H1 (cell line): ENCODE results near the gene RAD51B. TPM values are rescaled to one million over a fixed set of nuclear protein-coding genes. Genes with fewer than 3 reads are reported as not detected.
A peak's percentile ranks its signal among the peaks of the same experiment; 100 is the strongest.

ENCODE experiments used
- CTCF ChIA-PET: fragments of 300-600 bp; sonication (Branson Sonifier 250); formaldehyde crosslinking; loops from one replicate; lab custom pipeline; 2021; ENCODE audit not compliant: partially characterized antibody; lab: Charles Lee
- POLR2A ChIA-PET: fragments of 300-600 bp; sonication (Branson Sonifier 250); formaldehyde crosslinking; loops from one replicate; lab custom pipeline; 2021; ENCODE audit warnings: inconsistent platforms; ENCODE audit not compliant: partially characterized antibody; lab: Charles Lee
- DNase-seq, 2 experiments: peaks; one replicate each; pipeline versions ENCODE4 v3.0.0 to v3.0.0-alpha.2; 2010 to 2022; ENCODE audit warnings: low spot score in 2 of 2, low read depth in 1 of 2, mixed read lengths in 1 of 2
- FAIRE-seq: peaks from 2 replicates; lab custom pipeline; 2011; peaks lifted over from hg19 to GRCh38; lab: Jason Lieb, UNC
- H2AFZ ChIP-seq: 2 replicates; pipeline ENCODE4 v1.8.1; 2012; ENCODE audit warnings: low read length, inconsistent platforms
- H2AK5ac ChIP-seq: 2 replicates; pipeline ENCODE4 v1.6.1; 2013; ENCODE audit warnings: low read depth, low read length
- H2BK120ac ChIP-seq: replicated peaks from 2 replicates; pipeline ENCODE3; 2013; ENCODE audit warnings: low read depth, low read length, inconsistent platforms
- H2BK12ac ChIP-seq: 2 replicates; pipeline ENCODE4 v1.6.1; 2013; ENCODE audit warnings: low read depth, low read length
- H2BK15ac ChIP-seq: 2 replicates; pipeline ENCODE4 v1.6.1; 2013; ENCODE audit warnings: low read length
- H2BK20ac ChIP-seq: 2 replicates; pipeline ENCODE4 v1.6.1; 2013; ENCODE audit warnings: low read length
- H2BK5ac ChIP-seq: 2 replicates; pipeline ENCODE4 v1.6.1; 2013; ENCODE audit warnings: low read depth, low read length
- H3K14ac ChIP-seq: 2 replicates; pipeline ENCODE4 v1.6.1; 2013; ENCODE audit warnings: inconsistent platforms; ENCODE audit not compliant: insufficient read length
- H3K18ac ChIP-seq: 2 replicates; pipeline ENCODE4 v1.6.1; 2013; ENCODE audit warnings: low read length; ENCODE audit errors: extremely low read depth
- H3K23ac ChIP-seq: 2 replicates; pipeline ENCODE4 v1.6.1; 2013; ENCODE audit warnings: inconsistent platforms; ENCODE audit not compliant: insufficient read length
- H3K23me2 ChIP-seq: 2 replicates; pipeline ENCODE4 v1.6.1; 2013; ENCODE audit warnings: low read depth, low read length
- H3K27ac ChIP-seq: 2 replicates; pipeline ENCODE4 v1.6.1; 2011; ENCODE audit warnings: low read depth, low read length, inconsistent platforms
- H3K27me3 ChIP-seq, 4 experiments: replicated peaks in 1 of 4; 1 replicate in 1 of 4; 2 replicates in 3 of 4; pipeline versions ENCODE4 v1.6.1 to v1.8.1; 2011 to 2013; ENCODE audit warnings: low read length in 3 of 4, mild to moderate bottlenecking in 3 of 4, inconsistent platforms in 2 of 4, mixed read lengths in 2 of 4, moderate library complexity in 1 of 4; ENCODE audit not compliant: control insufficient read depth in 3 of 4, insufficient read depth in 3 of 4; ENCODE audit errors: extremely low read depth in 1 of 4
- H3K36me3 ChIP-seq, 4 experiments: 2 replicates each; pipeline versions ENCODE4 v1.6.1 to v1.8.1; 2011 to 2013; ENCODE audit warnings: mild to moderate bottlenecking in 4 of 4, low read length in 3 of 4, moderate library complexity in 2 of 4, control low read depth in 1 of 4, inconsistent platforms in 1 of 4; ENCODE audit not compliant: insufficient read depth in 4 of 4, control insufficient read depth in 2 of 4
- H3K4ac ChIP-seq: replicated peaks from 2 replicates; pipeline ENCODE3; 2013; ENCODE audit warnings: low read length, low read depth, mixed read lengths, inconsistent platforms; ENCODE audit not compliant: insufficient read length
- H3K4me1 ChIP-seq, 4 experiments: replicated peaks in 1 of 4; 1 replicate in 1 of 4; 2 replicates in 3 of 4; pipeline versions ENCODE4 v1.6.1 to v1.8.1; 2011 to 2013; ENCODE audit warnings: low read length in 3 of 4, inconsistent platforms in 2 of 4, mixed read lengths in 1 of 4; ENCODE audit not compliant: insufficient read depth in 4 of 4, control insufficient read depth in 3 of 4
- H3K4me2 ChIP-seq, 2 experiments: 2 replicates each; pipeline versions ENCODE4 v1.6.1 to v1.8.1; 2011 to 2013; ENCODE audit warnings: low read depth in 2 of 2, low read length in 2 of 2, control low read depth in 1 of 2, inconsistent platforms in 1 of 2, mild to moderate bottlenecking in 1 of 2; ENCODE audit not compliant: insufficient read depth in 1 of 2
- H3K4me3 ChIP-seq, 4 experiments: fragments of 200-600, 300-600 bp in 1 of 4; sonication (generic), shearing (Covaris generic), sonication (Bioruptor Twin) in 1 of 4; 2 replicates each; pipeline versions ENCODE4 v1.5.1 to v1.8.1; 2011 to 2016; ENCODE audit warnings: low read length in 4 of 4, low read depth in 3 of 4, control low read depth in 2 of 4, inconsistent platforms in 2 of 4, mild to moderate bottlenecking in 2 of 4, mixed read lengths in 1 of 4, moderate library complexity in 1 of 4; ENCODE audit not compliant: insufficient read depth in 2 of 4; ENCODE audit errors: extremely low read depth in 1 of 4
- H3K56ac ChIP-seq: replicated peaks from 2 replicates; pipeline ENCODE3; 2013; ENCODE audit warnings: low read depth, mild to moderate bottlenecking, mixed read lengths, low read length, inconsistent platforms; ENCODE audit not compliant: insufficient read length
- H3K79me1 ChIP-seq: 2 replicates; pipeline ENCODE4 v1.6.1; 2013; ENCODE audit warnings: low read depth, low read length, control low read depth
- H3K79me2 ChIP-seq, 2 experiments: 2 replicates each; pipeline versions ENCODE4 v1.6.1 to v1.8.1; 2012 to 2013; ENCODE audit warnings: low read length in 2 of 2, mild to moderate bottlenecking in 2 of 2, inconsistent platforms in 1 of 2; ENCODE audit not compliant: insufficient read depth in 2 of 2, control insufficient read depth in 1 of 2
- H3K9ac ChIP-seq, 4 experiments: replicated peaks in 1 of 4; 1 replicate in 1 of 4; 2 replicates in 3 of 4; pipeline versions ENCODE4 v1.6.1 to v1.8.1; 2011 to 2013; ENCODE audit warnings: low read depth in 3 of 4, low read length in 3 of 4, control low read depth in 2 of 4, mild to moderate bottlenecking in 2 of 4, moderate library complexity in 2 of 4, inconsistent platforms in 1 of 4; ENCODE audit errors: extremely low read depth in 1 of 4
- H3K9me3 ChIP-seq, 2 experiments: 2 replicates each; pipeline versions ENCODE4 v1.6.1 to v1.8.1; 2012 to 2013; ENCODE audit warnings: mild to moderate bottlenecking in 2 of 2, moderate library complexity in 2 of 2, control low read depth in 1 of 2, inconsistent platforms in 1 of 2, low read depth in 1 of 2, low read length in 1 of 2, mixed read lengths in 1 of 2; ENCODE audit not compliant: insufficient read depth in 2 of 2
- H4K20me1 ChIP-seq, 2 experiments: replicated peaks in 1 of 2; 2 replicates each; pipeline versions ENCODE3 to v1.8.1; 2011 to 2013; ENCODE audit warnings: inconsistent platforms in 2 of 2, low read length in 2 of 2, mild to moderate bottlenecking in 1 of 2; ENCODE audit not compliant: insufficient read depth in 2 of 2, control insufficient read depth in 1 of 2
- H4K5ac ChIP-seq: 2 replicates; pipeline ENCODE4 v1.6.1; 2013; ENCODE audit warnings: low read length, low read depth, mixed read lengths, inconsistent platforms; ENCODE audit not compliant: insufficient read length
- H4K8ac ChIP-seq: 2 replicates; pipeline ENCODE4 v1.8.0; 2013; ENCODE audit warnings: mild to moderate bottlenecking, moderate library complexity, low read length, inconsistent platforms; ENCODE audit not compliant: insufficient read depth; ENCODE audit errors: extremely low read depth
- H4K91ac ChIP-seq: replicated peaks from 2 replicates; pipeline ENCODE3; 2013; ENCODE audit warnings: low read length, mixed read lengths, inconsistent platforms; ENCODE audit not compliant: insufficient read length
- CREB1 ChIP-seq: IDR thresholded peaks from 2 replicates; pipeline ENCODE4 v1.6.1; 2012; ENCODE audit warnings: inconsistent platforms
- FOSL1 ChIP-seq: IDR thresholded peaks from 2 replicates; pipeline ENCODE4 v1.6.1; 2011; ENCODE audit warnings: mild to moderate bottlenecking, low read depth, low read length, moderate library complexity; ENCODE audit not compliant: insufficient read depth
- JUND ChIP-seq: IDR thresholded peaks from 2 replicates; pipeline ENCODE4 v1.6.1; 2011; ENCODE audit warnings: mild to moderate bottlenecking, improper control_type of control experiment, low read length
- NANOG ChIP-seq: IDR thresholded peaks from 2 replicates; pipeline ENCODE4 v1.6.1; 2011; ENCODE audit warnings: low read length, low read depth, mild to moderate bottlenecking, inconsistent platforms; ENCODE audit not compliant: insufficient read depth, poor library complexity, severe bottlenecking
- POU5F1 ChIP-seq: IDR thresholded peaks from 2 replicates; pipeline ENCODE4 v1.6.1; 2011; ENCODE audit warnings: low read depth, mild to moderate bottlenecking, low read length, moderate library complexity
- RAD21 ChIP-seq, 2 experiments: IDR thresholded peaks in 1 of 2; conservative IDR thresholded peaks in 1 of 2; 2 replicates each; pipeline ENCODE4 v1.6.1; 2011; ENCODE audit warnings: low read depth in 2 of 2, low read length in 2 of 2, improper control_type of control experiment in 1 of 2, inconsistent platforms in 1 of 2, mild to moderate bottlenecking in 1 of 2, moderate library complexity in 1 of 2
- RNF2 ChIP-seq: fragments of 200-900, 300-1000 bp; sonication (generic); IDR thresholded peaks from 2 replicates; pipeline ENCODE4 v1.7.1; 2016; ENCODE audit warnings: borderline replicate concordance, low read depth, mild to moderate bottlenecking, antibody characterized with exemption, low read length; ENCODE audit not compliant: poor library complexity, severe bottlenecking; ENCODE audit errors: missing control alignments
- SAP30 ChIP-seq: fragments of 300-600 bp; sonication (generic); IDR thresholded peaks from 2 replicates; pipeline ENCODE4 v1.7.1; 2012; ENCODE audit warnings: low read length, moderate library complexity, mild to moderate bottlenecking, inconsistent platforms; ENCODE audit not compliant: insufficient read depth, insufficient replicate concordance
- SIRT6 ChIP-seq: IDR thresholded peaks from one replicate; pipeline ENCODE4 v1.7.1; 2012; ENCODE audit warnings: low read length, inconsistent platforms
- TAF7 ChIP-seq: optimal IDR thresholded peaks from 2 replicates; pipeline ENCODE3; 2011; ENCODE audit warnings: low read depth, mild to moderate bottlenecking, inconsistent platforms, low read length, moderate library complexity, borderline replicate concordance
- YY1 ChIP-seq: IDR thresholded peaks from 2 replicates; pipeline ENCODE4 v1.6.1; 2011; ENCODE audit warnings: low read depth, mild to moderate bottlenecking, low read length
- ZNF274 ChIP-seq: IDR thresholded peaks from 2 replicates; pipeline ENCODE4 v1.7.0; 2012; ENCODE audit warnings: low read length, borderline replicate concordance; ENCODE audit errors: extremely low read depth
- WGBS, 2 experiments: shearing (Covaris generic) in 1 of 2; methylation state at CpG; one replicate each; pipeline versions ENCODE4 v1.1.6 to v1.1.7; 2013 to 2015; ENCODE audit warnings: low lambda C conversion rate in 2 of 2, mixed read lengths in 2 of 2, inconsistent platforms in 1 of 2, low coverage in 1 of 2, missing lambda C conversion rate in 1 of 2; ENCODE audit not compliant: insufficient replicate concordance in 2 of 2, insufficient coverage in 1 of 2, insufficient read length in 1 of 2; ENCODE audit errors: extremely low coverage in 1 of 2, missing lambda C conversion rate in 1 of 2; 5-methylcytosine and 5-hydroxymethylcytosine counted together
- polyA plus RNA-seq, 7 experiments: library from polyadenylated mRNA; depleted of rRNA in 3 of 7; stranded (reverse) in 5 of 7; unstranded in 2 of 7; fragments of >200 nt in 5 of 7; fragments of 200-250 nt in 2 of 7; gene quantifications; 1 replicate in 5 of 7; 2 replicates in 1 of 7; 4 replicates in 1 of 7; pipeline versions ENCODE4 v1.2.1 to v1.2.3, GENCODE V29; 2011 to 2013; ENCODE audit warnings: missing spikeins in 2 of 7, mixed read lengths in 2 of 7
- total RNA-seq: library from RNA; stranded (reverse); fragmentation: NEBNext Ultra II Directional; extraction: Animal tissue kit (Norgen Biotek cat#: 25700); gene quantifications from 2 replicates; pipeline ENCODE4 v1.2.1, GENCODE V29; 2021

The RAD51B gene
- total and polyA plus RNA-seq, 2 of the 8 experiments (the other 6 are each of a cell fraction or from before 2014, with no cell fraction given) = 3.9 to 14.9 TPM

- H2BK20ac ChIP-seq = peak overlapping the region; percentile 92; the same call in 1 of the 2 replicates
- POLR2A ChIA-PET = interaction anchor here (0.6 to 1.2 kb wide), 2 partner anchors 11 to 20 kb away, joined by 3 to 4 read pairs; no protein-coding TSS in a partner anchor
- TF ChIP-seq NANOG = no peak
- TF ChIP-seq YY1 = no peak
- TF ChIP-seq FOSL1 = no peak
- TF ChIP-seq TAF7 = no peak
- TF ChIP-seq SAP30 = no peak
- TF ChIP-seq ZNF274 = no peak
- TF ChIP-seq SIRT6 = no peak
- TF ChIP-seq RNF2 = no peak
- TF ChIP-seq POU5F1 = no peak
- TF ChIP-seq CREB1 = no peak
- TF ChIP-seq JUND = no peak
- no peak for TF ChIP-seq RAD21 (IDR thresholded peaks at IDR 0.05 in 1 of 2, conservative IDR thresholded peaks at IDR 0.05 in 1 of 2; ENCODE audit: low read depth in 2 of 2, low read length in 2 of 2)
Measured at GRCh38 chr14:68594737-68595380, 775.3 kb downstream of the RAD51B start.

More at GRCh38 chr14:68594737-68595380, 775.3 kb downstream of the RAD51B start:
- no peak overlapping the region; the same call in 1 of the 2 replicates for H2AK5ac ChIP-seq
- no peak overlapping the region for H3K23ac ChIP-seq
- no peak overlapping the region for H3K56ac ChIP-seq
- no peak overlapping the region for H3K27ac ChIP-seq
- H3K9ac ChIP-seq = no peak overlapping the region
- peak overlapping the region; percentile 73 for H3K18ac ChIP-seq
- no peak overlapping the region for H2BK120ac ChIP-seq
- CTCF ChIA-PET = no interaction called here
- no peaks in the 10 kb centered on the region for H3K9me3 ChIP-seq
- H4K5ac ChIP-seq = no peak overlapping the region
- peaks cover 0 to 10% (median 4%) of the 10 kb centered on the region in 4 experiments; a peak in 4 of 7 replicates for H3K4me1 ChIP-seq
- no peaks in the 10 kb centered on the region for H3K36me3 ChIP-seq
- 80% methylated on average over 6 of the region's 6 CpGs; no CpG with 5 or more reads in 1 of the 2 experiments for WGBS, 2 experiments
- H3K14ac ChIP-seq = no peak overlapping the region
- no peak overlapping the region for H4K8ac ChIP-seq
- H4K20me1 ChIP-seq = no peaks in the 10 kb centered on the region
- H2BK15ac ChIP-seq = no peak overlapping the region
- H2BK12ac ChIP-seq = peak overlapping the region; percentile 82; the same call in 1 of the 2 replicates
- no peak for DNase-seq
- H4K91ac ChIP-seq = no peak overlapping the region
- FAIRE-seq = no peak
- H3K79me1 ChIP-seq = no peaks in the 10 kb centered on the region
- H3K4me2 ChIP-seq = 0 out of 4 replicates have a peak overlapping the region, but pooled peaks of 1 of the 2 experiments have one; percentile 22
- no peaks in the 10 kb centered on the region for H3K79me2 ChIP-seq
- no peak overlapping the region for H3K4me3 ChIP-seq
- no peak overlapping the region for H3K4ac ChIP-seq
- no peak overlapping the region for H2AFZ ChIP-seq
- peak overlapping the region; percentile 62; the same call in 1 of the 2 replicates for H2BK5ac ChIP-seq
- no peaks in the 10 kb centered on the region; the same call in 1 of the 2 replicates for H3K23me2 ChIP-seq
- H3K27me3 ChIP-seq = no peaks in the 10 kb centered on the region
